Mesendoderm (in vitro differentiated cells): ENCODE results near the gene IFNA13.

ENCODE experiments used
- DNase-seq: peaks from one replicate; pipeline ENCODE4 v3.0.0; 2013
- H2AK5ac ChIP-seq: 2 replicates; pipeline ENCODE4 v1.6.1; 2013; ENCODE audit warnings: low read length, inconsistent platforms
- H2BK120ac ChIP-seq: 2 replicates; pipeline ENCODE4 v1.6.1; 2013; ENCODE audit warnings: low read depth, mild to moderate bottlenecking, low read length, moderate library complexity, mixed read lengths
- H2BK15ac ChIP-seq: replicated peaks from 2 replicates; pipeline ENCODE4 v1.6.1; 2013; ENCODE audit warnings: low read depth, mild to moderate bottlenecking, moderate library complexity
- H2BK5ac ChIP-seq: 2 replicates; pipeline ENCODE4 v1.6.1; 2013; ENCODE audit warnings: low read length, inconsistent platforms
- H3K18ac ChIP-seq: 2 replicates; pipeline ENCODE4 v1.6.1; 2013; ENCODE audit warnings: mild to moderate bottlenecking, low read length, mixed read lengths
- H3K23ac ChIP-seq: one replicate; pipeline ENCODE4 v1.6.1; 2013; ENCODE audit warnings: low read length
- H3K27ac ChIP-seq: 2 replicates; pipeline ENCODE4 v1.5.1; 2013; ENCODE audit warnings: low read depth, mild to moderate bottlenecking, inconsistent platforms, low read length, moderate library complexity
- H3K27me3 ChIP-seq: 2 replicates; pipeline ENCODE4 v1.6.1; 2013; ENCODE audit warnings: low read length, control low read depth, mild to moderate bottlenecking, inconsistent platforms; ENCODE audit not compliant: insufficient read depth, poor library complexity
- H3K36me3 ChIP-seq: 2 replicates; pipeline ENCODE4 v1.6.1; 2013; ENCODE audit warnings: low read length, inconsistent platforms; ENCODE audit not compliant: control insufficient read depth, insufficient read depth
- H3K4ac ChIP-seq: one replicate; pipeline ENCODE4 v1.6.1; 2013; ENCODE audit warnings: low read depth, mild to moderate bottlenecking, low read length, moderate library complexity
- H3K4me1 ChIP-seq: 2 replicates; pipeline ENCODE4 v1.6.1; 2013; ENCODE audit warnings: low read depth, low read length, inconsistent platforms; ENCODE audit not compliant: control insufficient read depth
- H3K4me2 ChIP-seq: 2 replicates; pipeline ENCODE4 v1.6.1; 2013; ENCODE audit warnings: low read length
- H3K4me3 ChIP-seq: 2 replicates; pipeline ENCODE4 v1.5.1; 2013; ENCODE audit warnings: mild to moderate bottlenecking, low read length
- H3K56ac ChIP-seq: one replicate; pipeline ENCODE4 v1.6.1; 2013; ENCODE audit warnings: low read length
- H3K79me1 ChIP-seq: 2 replicates; pipeline ENCODE4 v1.6.1; 2013; ENCODE audit warnings: low read length, inconsistent platforms
- H3K79me2 ChIP-seq: 2 replicates; pipeline ENCODE4 v1.6.1; 2013; ENCODE audit warnings: mild to moderate bottlenecking, low read length; ENCODE audit not compliant: control insufficient read depth, insufficient read depth
- H3K9ac ChIP-seq: 2 replicates; pipeline ENCODE4 v1.6.1; 2013; ENCODE audit warnings: low read length, inconsistent platforms
- H4K5ac ChIP-seq: one replicate; pipeline ENCODE4 v1.6.1; 2013; ENCODE audit warnings: low read length
- H4K8ac ChIP-seq: one replicate; pipeline ENCODE4 v1.6.1; 2013; ENCODE audit warnings: low read depth, mild to moderate bottlenecking, control low read depth, low read length, moderate library complexity
- WGBS: extraction: QIAGEN DNeasy Blood & Tissue Kit; methylation state at CpG from one replicate; pipeline ENCODE4 v1.1.7; 2013; ENCODE audit warnings: low lambda C conversion rate, missing lambda C conversion rate; ENCODE audit not compliant: insufficient coverage; ENCODE audit errors: extremely low coverage; 5-methylcytosine and 5-hydroxymethylcytosine counted together

IFNA13 gene

DNA sequence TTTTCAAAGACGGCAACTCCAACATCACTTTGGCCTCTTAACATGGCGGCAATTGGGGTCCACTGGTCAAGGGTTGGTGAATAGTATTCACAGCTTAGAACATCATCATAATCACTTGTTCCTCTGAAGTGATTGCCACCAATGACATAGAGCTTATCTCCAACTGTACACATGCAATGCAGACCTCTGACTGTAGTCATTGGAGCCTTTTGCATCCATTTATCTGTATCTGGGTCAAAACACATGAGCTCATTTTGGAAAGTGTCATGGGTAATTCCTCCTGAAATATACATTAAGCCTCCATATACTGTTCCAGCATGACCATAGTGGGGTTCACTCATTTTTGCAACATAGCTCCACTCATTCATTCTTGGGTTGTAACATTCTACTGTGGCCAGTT is 34.6 kb downstream of the IFNA13 start:
- Histone ChIP-seq H3K79me1 (peaks cover 16% of the 10 kb centered on the region), H3K56ac (no peak overlapping the region), H3K79me2 (peaks cover 36% of the 10 kb centered on the region), H3K4me2 (no peak overlapping the region), H3K36me3 (no peaks in the 10 kb centered on the region), H3K27me3 (no peaks in the 10 kb centered on the region), H4K5ac (no peak overlapping the region), H2BK15ac (no peak overlapping the region), H3K4me3 (no peak overlapping the region), H3K9ac (no peak overlapping the region), H3K23ac (no peak overlapping the region), H2BK5ac (no peak overlapping the region), H3K18ac (no peak overlapping the region), H3K27ac (no peak overlapping the region), H4K8ac (no peak overlapping the region), H3K4me1 (peaks cover 6% of the 10 kb centered on the region), H3K4ac (no peak overlapping the region), H2BK120ac (no peak overlapping the region), H2AK5ac (no peak overlapping the region)
- no peak for DNase-seq
- WGBS = no CpG with 5 or more reads among the region's 2 CpGs

DNA sequence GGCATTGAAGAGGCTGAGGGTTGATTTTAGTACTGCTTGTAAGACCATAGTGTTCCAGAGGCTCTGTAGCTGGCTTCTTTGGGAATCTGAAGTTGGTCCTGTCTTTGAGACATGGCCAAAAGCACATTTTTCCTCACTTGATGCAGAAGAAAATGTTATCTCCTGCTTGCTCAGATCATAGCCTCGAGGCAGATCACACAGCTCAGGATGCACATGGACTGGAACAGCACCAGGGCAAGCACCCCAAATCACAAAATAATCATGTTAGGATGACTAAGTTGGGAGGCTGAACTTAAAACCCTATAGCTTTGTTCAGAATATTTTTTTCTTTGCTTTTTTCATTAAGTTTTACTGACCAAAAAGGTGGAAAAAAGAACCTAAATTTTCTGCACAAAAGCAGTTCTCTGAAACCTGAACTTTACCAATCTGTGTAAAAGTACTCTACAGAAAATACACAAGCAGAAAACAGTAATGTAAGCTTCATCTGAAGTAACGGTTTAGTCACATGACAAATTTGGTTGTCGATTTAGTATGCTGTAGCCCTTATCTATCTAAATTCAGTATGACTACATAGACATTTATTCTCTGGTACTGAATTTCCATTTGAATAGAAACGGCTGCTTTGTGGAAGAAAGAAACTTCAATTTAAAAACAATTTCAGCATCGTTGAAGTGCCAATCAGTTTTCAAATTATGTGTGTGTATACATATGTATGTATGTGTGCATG is 36.0 kb downstream of the IFNA13 start:
- H3K27ac ChIP-seq = no peak overlapping the region
- H3K23ac ChIP-seq = no peak overlapping the region
- H3K36me3 ChIP-seq = no peaks in the 10 kb centered on the region
- H2BK120ac ChIP-seq = no peak overlapping the region
- no peak overlapping the region for H3K4ac ChIP-seq
- no peak overlapping the region for H4K5ac ChIP-seq
- H3K79me2 ChIP-seq = peaks cover 36% of the 10 kb centered on the region
- no peak overlapping the region for H2BK5ac ChIP-seq
- H3K4me1 ChIP-seq = peaks cover 6% of the 10 kb centered on the region
- H2BK15ac ChIP-seq = no peak overlapping the region
- H3K79me1 ChIP-seq = peaks cover 16% of the 10 kb centered on the region
- H4K8ac ChIP-seq = no peak overlapping the region
- peak overlapping the region; percentile 23 for H3K4me2 ChIP-seq
- no peak overlapping the region for H3K56ac ChIP-seq
- WGBS = no CpG with 5 or more reads among the region's 5 CpGs
- no peaks in the 10 kb centered on the region for H3K27me3 ChIP-seq
- no peak overlapping the region for H3K4me3 ChIP-seq
- no peak overlapping the region for H2AK5ac ChIP-seq
- no peak overlapping the region for H3K9ac ChIP-seq
- H3K18ac ChIP-seq = no peak overlapping the region
- DNase-seq = no peak

DNA sequence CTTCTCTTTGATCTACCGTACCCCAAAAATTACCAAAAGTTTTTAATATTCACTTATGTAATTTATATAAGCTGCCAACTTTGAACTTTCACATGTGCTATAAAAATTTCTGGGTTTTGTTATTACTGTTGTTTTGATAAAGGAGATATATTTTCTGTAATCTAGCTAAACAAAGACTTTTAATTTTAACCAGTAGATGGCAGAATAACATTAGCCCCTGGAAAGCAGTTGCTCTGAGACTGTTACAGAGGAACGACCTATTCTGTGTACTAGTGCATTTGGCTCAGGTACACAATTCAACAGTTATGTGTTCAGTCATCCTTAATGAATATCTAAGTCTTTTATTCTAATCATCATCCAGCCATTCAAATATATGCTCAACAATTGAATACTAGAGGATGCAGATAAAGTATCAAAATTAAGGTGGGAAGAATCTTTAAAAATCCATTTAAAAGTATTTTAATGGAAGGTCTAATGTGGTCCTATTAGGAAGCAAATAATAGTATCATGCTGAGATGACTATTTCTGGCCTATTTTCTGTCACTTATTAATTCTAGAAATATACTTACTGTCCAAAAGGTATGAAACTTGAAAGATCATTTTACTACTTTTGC is 41.2 kb downstream of the IFNA13 start:
- Histone ChIP-seq H3K36me3 (no peaks in the 10 kb centered on the region), H3K4me2 (no peak overlapping the region), H3K18ac (no peak overlapping the region), H3K56ac (no peak overlapping the region), H4K8ac (no peak overlapping the region), H3K27ac (no peak overlapping the region), H3K27me3 (no peaks in the 10 kb centered on the region), H3K79me1 (peaks cover 2% of the 10 kb centered on the region), H3K79me2 (peaks cover 8% of the 10 kb centered on the region), H2AK5ac (no peak overlapping the region), H4K5ac (no peak overlapping the region), H2BK5ac (no peak overlapping the region), H3K23ac (no peak overlapping the region), H2BK120ac (no peak overlapping the region), H2BK15ac (no peak overlapping the region), H3K4me3 (no peak overlapping the region), H3K9ac (no peak overlapping the region), H3K4ac (no peak overlapping the region), H3K4me1 (no peaks in the 10 kb centered on the region)
- no CpG with 5 or more reads among the region's 2 CpGs for WGBS
- peak; percentile 35 for DNase-seq

DNA sequence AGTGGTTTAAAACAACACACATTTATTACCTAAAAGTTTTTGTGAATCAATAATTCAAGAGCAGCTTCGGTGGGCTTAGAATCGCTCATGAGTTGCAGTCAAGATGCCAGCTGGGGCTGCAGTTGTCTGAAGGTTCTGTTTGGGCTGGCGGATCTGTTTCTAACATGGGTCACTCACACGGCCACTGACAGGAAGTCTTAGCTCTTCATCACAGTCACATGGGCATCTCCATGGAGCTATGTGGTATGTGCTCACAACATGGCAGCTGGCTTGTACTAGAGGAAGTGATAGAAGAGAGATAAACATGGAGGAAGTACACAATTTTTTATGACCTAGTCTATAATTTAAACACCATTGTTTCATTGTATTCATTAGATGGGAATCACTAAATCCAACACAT is 43.8 kb downstream of the IFNA13 start:
- Histone ChIP-seq H2BK15ac (no peak overlapping the region), H4K5ac (no peak overlapping the region), H3K27me3 (no peaks in the 10 kb centered on the region), H2BK120ac (no peak overlapping the region), H3K4me2 (no peak overlapping the region), H3K18ac (no peak overlapping the region), H3K79me1 (no peaks in the 10 kb centered on the region), H3K9ac (no peak overlapping the region), H3K36me3 (no peaks in the 10 kb centered on the region), H3K4ac (no peak overlapping the region), H3K23ac (no peak overlapping the region), H3K27ac (no peak overlapping the region), H2AK5ac (no peak overlapping the region), H2BK5ac (no peak overlapping the region), H3K79me2 (no peaks in the 10 kb centered on the region), H3K4me3 (no peak overlapping the region), H3K4me1 (no peaks in the 10 kb centered on the region), H3K56ac (no peak overlapping the region), H4K8ac (no peak overlapping the region)
- DNase-seq = no peak
- WGBS = no CpG with 5 or more reads among the region's 4 CpGs

DNA sequence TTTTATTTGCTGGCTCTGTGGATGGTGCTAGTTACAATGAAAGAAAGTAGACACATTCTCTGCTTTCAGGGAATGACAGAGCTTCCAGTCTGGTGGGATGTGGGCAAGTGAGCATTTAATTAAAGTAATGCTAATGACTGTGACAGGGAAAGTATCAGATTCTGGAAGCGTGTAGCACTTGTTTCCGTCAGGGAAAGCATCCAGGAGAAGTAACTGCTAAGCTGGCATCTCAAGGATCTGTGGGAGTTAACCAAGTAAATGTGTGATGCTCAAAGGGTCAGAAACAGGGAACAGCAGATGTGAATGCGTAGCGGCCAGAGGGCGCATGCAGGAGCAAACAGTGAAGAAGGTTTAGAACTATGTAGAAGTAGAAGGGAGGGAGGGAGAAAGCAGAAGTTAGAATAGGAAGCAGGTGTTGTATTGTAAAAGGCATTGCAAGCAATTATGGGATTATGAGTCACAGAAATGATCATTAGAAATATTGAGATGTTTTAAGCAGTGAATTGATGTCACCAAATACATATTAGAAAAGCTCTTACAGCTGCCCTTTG is 44.9 kb downstream of the IFNA13 start:
- no CpG with 5 or more reads among the region's 5 CpGs for WGBS
- Histone ChIP-seq H3K4me3 (no peak overlapping the region), H2AK5ac (no peak overlapping the region), H3K4me1 (no peaks in the 10 kb centered on the region), H3K27ac (no peak overlapping the region), H3K56ac (no peak overlapping the region), H2BK120ac (no peak overlapping the region), H2BK5ac (no peak overlapping the region), H3K4ac (no peak overlapping the region), H2BK15ac (no peak overlapping the region), H3K79me1 (no peaks in the 10 kb centered on the region), H3K9ac (no peak overlapping the region), H4K5ac (no peak overlapping the region), H4K8ac (no peak overlapping the region), H3K36me3 (no peaks in the 10 kb centered on the region), H3K4me2 (no peak overlapping the region), H3K18ac (no peak overlapping the region), H3K79me2 (no peaks in the 10 kb centered on the region), H3K23ac (no peak overlapping the region), H3K27me3 (no peaks in the 10 kb centered on the region)
- no peak for DNase-seq
